Loucy (cell line): ENCODE measurements around the gene DPP8.

Source experiments
- H2AFZ ChIP-seq: fragments of 200-600 bp; sonication (generic); 2 replicates; pipeline ENCODE4 v1.6.0; 2016; ENCODE audit warnings: antibody characterized with exemption, mild to moderate bottlenecking, low read length, moderate library complexity
- H3F3A ChIP-seq: fragments of 200-600 bp; 2 replicates; pipeline ENCODE4 v1.6.0; 2016; ENCODE audit warnings: antibody characterized with exemption, low read depth, mild to moderate bottlenecking
- H3K27me3 ChIP-seq: fragments of 200-600 bp; sonication (generic); 2 replicates; pipeline ENCODE4 v1.6.1; 2014; ENCODE audit warnings: low read length, mild to moderate bottlenecking; ENCODE audit not compliant: insufficient read depth, poor library complexity, severe bottlenecking
- H3K36me3 ChIP-seq: fragments of 200-600 bp; sonication (generic); 2 replicates; pipeline ENCODE4 v1.6.1; 2016; ENCODE audit warnings: low read length; ENCODE audit not compliant: insufficient read depth
- H3K4me1 ChIP-seq: fragments of 200-600 bp; sonication (generic); 2 replicates; pipeline ENCODE4 v1.5.1; 2014; ENCODE audit warnings: low read length, mild to moderate bottlenecking; ENCODE audit not compliant: insufficient read depth, poor library complexity, severe bottlenecking
- H3K4me2 ChIP-seq: fragments of 200-600 bp; sonication (generic); 2 replicates; pipeline ENCODE4 v1.6.0; 2014; ENCODE audit warnings: antibody characterized with exemption, low read length, low read depth, mild to moderate bottlenecking; ENCODE audit not compliant: poor library complexity, severe bottlenecking
- H3K4me3 ChIP-seq: fragments of 200-600 bp; sonication (generic); 2 replicates; pipeline ENCODE4 v1.5.1; 2014; ENCODE audit warnings: low read length, mild to moderate bottlenecking, mixed read lengths; ENCODE audit not compliant: poor library complexity, severe bottlenecking
- H3K79me2 ChIP-seq: fragments of 200-600 bp; sonication (generic); 2 replicates; pipeline ENCODE4 v1.6.1; 2014; ENCODE audit warnings: low read length; ENCODE audit not compliant: insufficient read depth
- H3K9ac ChIP-seq: fragments of 200-600 bp; sonication (generic); 2 replicates; pipeline ENCODE4 v1.6.0; 2014; ENCODE audit warnings: mild to moderate bottlenecking, low read depth, low read length, moderate library complexity; ENCODE audit not compliant: poor library complexity, severe bottlenecking
- H3K9me2 ChIP-seq: fragments of 200-600 bp; sonication (generic); replicated peaks from 2 replicates; pipeline ENCODE4 v1.6.1; 2016; ENCODE audit warnings: low read depth, low read length, mixed read lengths
- H3K9me3 ChIP-seq: fragments of 200-600 bp; sonication (generic); 2 replicates; pipeline ENCODE4 v1.6.1; 2014; ENCODE audit warnings: mild to moderate bottlenecking, antibody characterized with exemption, low read length, low read depth; ENCODE audit not compliant: insufficient read depth
- H4K20me1 ChIP-seq: fragments of 200-600 bp; sonication (generic); 2 replicates; pipeline ENCODE4 v1.6.0; 2014; ENCODE audit warnings: antibody characterized with exemption, low read length, mild to moderate bottlenecking; ENCODE audit not compliant: insufficient read depth, poor library complexity, severe bottlenecking
- CTCF ChIP-seq: fragments of 200-600 bp; sonication (generic); conservative IDR thresholded peaks from 2 replicates; pipeline ENCODE4 v1.5.1; 2014; ENCODE audit warnings: mild to moderate bottlenecking, antibody characterized with exemption, low read length
- EZH2phosphoT487 ChIP-seq: fragments of 200-600 bp; IDR thresholded peaks from 2 replicates; pipeline ENCODE4 v1.6.1; 2018; ENCODE audit warnings: antibody characterized with exemption, mild to moderate bottlenecking, moderate library complexity, borderline replicate concordance

The DPP8 gene

GRCh38 chr15:65413051-65413759 is 104.3 kb downstream of the DPP8 start:
- H3K4me2 ChIP-seq, result no peak overlapping the region

GRCh38 chr15:65412556-65412955 is 104.9 kb downstream of the DPP8 start:
- TF ChIP-seq CTCF (no peak), EZH2phosphoT487 (no peak)
- Histone ChIP-seq H2AFZ (no peak overlapping the region), H3F3A (no peaks in the 10 kb centered on the region), H3K9me2 (no peaks in the 10 kb centered on the region), H3K4me1 (peaks cover 18% of the 10 kb centered on the region), H3K9ac (no peak overlapping the region), H3K27me3 (no peaks in the 10 kb centered on the region), H4K20me1 (no peaks in the 10 kb centered on the region), H3K4me3 (no peak overlapping the region), H3K79me2 (no peaks in the 10 kb centered on the region), H3K9me3 (no peaks in the 10 kb centered on the region), H3K36me3 (no peaks in the 10 kb centered on the region), H3K4me2 (no peak overlapping the region)

More at GRCh38 chr15:65413051-65413759, 104.3 kb downstream of the DPP8 start:
- no peaks in the 10 kb centered on the region for H3K9me2 ChIP-seq
- no peak for TF ChIP-seq EZH2phosphoT487
- TF ChIP-seq CTCF, result no peak
- peaks cover 17% of the 10 kb centered on the region for H3K4me1 ChIP-seq
- no peaks in the 10 kb centered on the region for H3K9me3 ChIP-seq
- H3K36me3 ChIP-seq, result no peaks in the 10 kb centered on the region
- no peak overlapping the region for H3K9ac ChIP-seq
- no peak overlapping the region for H2AFZ ChIP-seq
- no peaks in the 10 kb centered on the region for H3F3A ChIP-seq
- no peaks in the 10 kb centered on the region for H4K20me1 ChIP-seq
- no peaks in the 10 kb centered on the region for H3K27me3 ChIP-seq
- no peak overlapping the region for H3K4me3 ChIP-seq
- H3K79me2 ChIP-seq, result no peaks in the 10 kb centered on the region

GRCh38 chr15:65411465-65412071 is 105.9 kb downstream of the DPP8 start:
- no peaks in the 10 kb centered on the region for H3K9me2 ChIP-seq
- no peak overlapping the region for H2AFZ ChIP-seq
- no peaks in the 10 kb centered on the region for H3K79me2 ChIP-seq
- H3K36me3 ChIP-seq, result no peaks in the 10 kb centered on the region
- no peaks in the 10 kb centered on the region for H3F3A ChIP-seq
- H3K4me2 ChIP-seq, result no peak overlapping the region
- no peak overlapping the region for H3K4me3 ChIP-seq
- no peaks in the 10 kb centered on the region for H4K20me1 ChIP-seq
- no peak overlapping the region for H3K9ac ChIP-seq
- no peaks in the 10 kb centered on the region for H3K27me3 ChIP-seq
- peaks cover 18% of the 10 kb centered on the region for H3K4me1 ChIP-seq
- TF ChIP-seq CTCF (no peak), EZH2phosphoT487 (no peak)
- H3K9me3 ChIP-seq, result no peaks in the 10 kb centered on the region
